ENCODE results near the gene SLC36A3. TPM values are rescaled to one million over a fixed set of nuclear protein-coding genes. Genes with fewer than 3 reads are reported as not detected.
"Not testable (repeated sequence)": the region's sequence is repeated elsewhere in the genome, so short reads cannot be mapped to it uniquely, and the experiment has no call there.

The SLC36A3 gene
- polyA plus RNA-seq, 1 experiment, result not detected

- H3K27ac ChIP-seq (ENCODE audit: low read depth, low read length), result no peak overlapping the region
- no peak overlapping the region for H3K4me3 ChIP-seq (ENCODE audit: low read depth, low read length)
- no peaks in the 10 kb centered on the region for H3K27me3 ChIP-seq (ENCODE audit: control insufficient read depth, insufficient read depth, low read length)
- POLR2A ChIA-PET, result interaction anchor here (0.5 kb wide), 1 partner anchor 492 kb away, joined by 3 read pairs; no protein-coding TSS in a partner anchor
- TF ChIP-seq CTCF (IDR thresholded peaks at IDR 0.05; ENCODE audit: low read depth, low read length), result no peak
- no peak for DNase-seq (ENCODE audit: low read depth, low spot score)
- CTCF ChIA-PET, result no interaction called here
- H3K9me3 ChIP-seq (ENCODE audit: control insufficient read depth, insufficient read depth, low read length), result no peaks in the 10 kb centered on the region
These were observed 47.8 kb downstream of the SLC36A3 start for GRCh38 chr5:151255621-151256286.

GRCh38 chr5:151254990-151255389 is 48.6 kb downstream of the SLC36A3 start:
- POLR2A ChIA-PET; H3K27ac ChIP-seq (ENCODE audit: low read depth, low read length); H3K27me3 ChIP-seq (ENCODE audit: control insufficient read depth, insufficient read depth, low read length); H3K9me3 ChIP-seq (ENCODE audit: control insufficient read depth, insufficient read depth, low read length); H3K4me3 ChIP-seq (ENCODE audit: low read depth, low read length); DNase-seq (ENCODE audit: low read depth, low spot score): not testable (repeated sequence)
- CTCF ChIA-PET, result interaction anchor here (4.0 kb wide), 1 partner anchor 16 kb away, joined by 21 read pairs; no protein-coding TSS in a partner anchor

GRCh38 chr5:151254556-151254955 is 49.0 kb downstream of the SLC36A3 start:
- no peak overlapping the region for H3K27ac ChIP-seq (ENCODE audit: low read depth, low read length)
- TF ChIP-seq CTCF (IDR thresholded peaks at IDR 0.05; ENCODE audit: low read depth, low read length), result no peak
- no peaks in the 10 kb centered on the region for H3K9me3 ChIP-seq (ENCODE audit: control insufficient read depth, insufficient read depth, low read length)
- no peak overlapping the region for H3K4me3 ChIP-seq (ENCODE audit: low read depth, low read length)
- ChIA-PET CTCF (interaction anchor here (1.0 to 4.0 kb wide), 2 partner anchors 16 to 62 kb away, joined by 4 to 21 read pairs; no protein-coding TSS in a partner anchor), POLR2A (no interaction called here)
- no peak for DNase-seq (ENCODE audit: low read depth, low spot score)
- no peaks in the 10 kb centered on the region for H3K27me3 ChIP-seq (ENCODE audit: control insufficient read depth, insufficient read depth, low read length)

GRCh38 chr5:151253605-151253950 is 50.0 kb downstream of the SLC36A3 start:
- ChIA-PET POLR2A (interaction anchor here (1.0 to 1.2 kb wide), 2 partner anchors 9 to 89 kb away, joined by 3 to 4 read pairs; no protein-coding TSS in a partner anchor), CTCF (interaction anchor here (1.0 to 4.0 kb wide), 2 partner anchors 15 to 63 kb away, joined by 4 to 21 read pairs; no protein-coding TSS in a partner anchor)
- Histone ChIP-seq H3K9me3 (ENCODE audit: control insufficient read depth, insufficient read depth, low read length) (no peaks in the 10 kb centered on the region), H3K27ac (ENCODE audit: low read depth, low read length) (no peak overlapping the region), H3K27me3 (ENCODE audit: control insufficient read depth, insufficient read depth, low read length) (no peaks in the 10 kb centered on the region), H3K4me3 (ENCODE audit: low read depth, low read length) (peak overlapping the region; percentile 90)
- DNase-seq (ENCODE audit: low read depth, low spot score), result no peak
- no peak for TF ChIP-seq CTCF (IDR thresholded peaks at IDR 0.05; ENCODE audit: low read depth, low read length)

- Histone ChIP-seq H3K27me3 (ENCODE audit: control insufficient read depth, insufficient read depth, low read length) (peaks cover under 1% of the 10 kb centered on the region), H3K27ac (ENCODE audit: low read depth, low read length) (no peak within 1 kb of the TSS), H3K4me3 (ENCODE audit: low read depth, low read length) (peak within 1 kb of the TSS; percentile 90), H3K9me3 (ENCODE audit: control insufficient read depth, insufficient read depth, low read length) (no peaks in the 10 kb centered on the region)
- CTCF ChIA-PET, result interaction anchor here (0.6 to 4.0 kb wide), 10 partner anchors 12 to 457 kb away, joined by 3 to 21 read pairs (median 4); no protein-coding TSS in a partner anchor
- DNase-seq (ENCODE audit: low read depth, low spot score), result peak; percentile 97
- TF ChIP-seq CTCF (IDR thresholded peaks at IDR 0.05; ENCODE audit: low read depth, low read length), result no peak
- POLR2A ChIA-PET, result interaction anchor here (0.6 to 1.5 kb wide), 10 partner anchors 10 to 494 kb away, joined by 3 to 12 read pairs (median 4); partner anchors contain the start of genes CCDC69, DCTN4 and TNIP1
These were observed 50.6 kb downstream of the SLC36A3 start, which contains the start of gene GM2A for GRCh38 chr5:151252762-151253604. Gene GM2A, plus strand, starts transcription at chr5:151253185. Its CDS starts 32 bp downstream, at chr5:151253217.
